Upper lobe of right lung (tissue), 1 donor: ENCODE data around the gene SHANK1. TPM values are rescaled to one million over a fixed set of nuclear protein-coding genes. Genes with fewer than 3 reads are reported as not detected.

Source experiments
- ATAC-seq: fragments of 200-7000 bp; cut with Tn5 transposase; one replicate; pipeline ENCODE4 v1.9.1; 2020; ENCODE audit warnings: mild to moderate bottlenecking, moderate library complexity
- DNase-seq: peaks from one replicate; pipeline ENCODE4 v3.0.0-alpha.2; 2020
- H3K27ac ChIP-seq: fragments of 200-600 bp; one replicate; pipeline ENCODE4 v1.8.0; 2022
- H3K27me3 ChIP-seq: fragments of 200-600 bp; one replicate; pipeline ENCODE4 v1.8.0; 2022; ENCODE audit warnings: mild to moderate bottlenecking
- H3K36me3 ChIP-seq: fragments of 200-600 bp; one replicate; pipeline ENCODE4 v1.8.0; 2022
- H3K4me1 ChIP-seq: fragments of 200-600 bp; one replicate; pipeline ENCODE4 v1.8.0; 2022
- H3K4me3 ChIP-seq: fragments of 200-600 bp; one replicate; pipeline ENCODE4 v1.8.0; 2022; ENCODE audit warnings: mild to moderate bottlenecking
- H3K9me3 ChIP-seq: fragments of 200-600 bp; one replicate; pipeline ENCODE4 v1.8.0; 2022
- intact Hi-C: fragments of 100-400 bp; cut with DNase I; formaldehyde crosslinking; loops from one replicate; pipeline ENCODE4 v1.11.0; 2022
- total RNA-seq: library from RNA; stranded (reverse); fragmentation: NEBNext Ultra II Directional; extraction: Animal tissue kit (Norgen Biotek cat#: 25700); gene quantifications from one replicate; pipeline ENCODE4 v1.2.1, GENCODE V29; 2021
- TF ChIP-seq, protein P1 (sequence below): fragments of 200-600 bp; IDR thresholded peaks from one replicate; pipeline ENCODE4 v1.8.0; 2022; ENCODE audit warnings: antibody characterized with exemption
- donor health status: DM: no; HTN: yes; CAD: no; lungs with severe emphysema.

SHANK1 gene
- total RNA-seq, 1 donor from 2014 or later = 0.35 TPM

DNA sequence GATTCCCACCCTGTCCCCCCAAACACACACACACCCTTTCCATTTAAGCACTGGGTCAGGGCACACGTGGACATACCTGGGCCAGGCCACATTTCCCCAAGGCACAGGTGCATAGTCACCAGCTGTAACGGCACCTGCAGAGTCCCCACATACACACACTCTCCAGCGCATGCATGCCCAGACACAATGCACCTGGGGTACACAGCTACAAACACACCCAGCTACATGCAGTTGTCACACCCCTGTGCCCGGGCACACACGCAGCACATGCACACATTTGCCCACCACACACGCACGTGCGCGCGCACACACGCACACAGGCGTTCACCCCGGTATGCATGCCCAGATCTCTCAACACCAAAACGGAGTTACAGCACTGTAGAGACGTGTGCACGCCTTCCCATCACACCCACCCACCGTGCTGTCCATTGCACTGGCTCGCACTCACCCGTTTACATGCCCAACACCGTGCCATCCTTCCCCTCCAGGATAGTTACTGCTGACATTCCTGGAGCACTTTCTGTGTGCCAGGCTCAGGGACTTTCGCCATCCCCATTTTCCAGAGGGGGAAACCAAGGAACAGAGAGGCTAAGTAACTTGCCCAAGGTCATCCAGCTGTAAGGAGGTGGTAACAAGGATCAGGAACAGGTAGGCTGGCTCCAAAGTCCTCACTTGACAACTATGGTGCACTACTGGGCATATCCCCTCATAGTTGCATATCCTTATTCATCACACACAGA, 749 bp upstream of the SHANK1 start:
- H3K27me3 ChIP-seq = peaks cover 27% of the 10 kb centered on the region
- TF ChIP-seq, protein P1, sequence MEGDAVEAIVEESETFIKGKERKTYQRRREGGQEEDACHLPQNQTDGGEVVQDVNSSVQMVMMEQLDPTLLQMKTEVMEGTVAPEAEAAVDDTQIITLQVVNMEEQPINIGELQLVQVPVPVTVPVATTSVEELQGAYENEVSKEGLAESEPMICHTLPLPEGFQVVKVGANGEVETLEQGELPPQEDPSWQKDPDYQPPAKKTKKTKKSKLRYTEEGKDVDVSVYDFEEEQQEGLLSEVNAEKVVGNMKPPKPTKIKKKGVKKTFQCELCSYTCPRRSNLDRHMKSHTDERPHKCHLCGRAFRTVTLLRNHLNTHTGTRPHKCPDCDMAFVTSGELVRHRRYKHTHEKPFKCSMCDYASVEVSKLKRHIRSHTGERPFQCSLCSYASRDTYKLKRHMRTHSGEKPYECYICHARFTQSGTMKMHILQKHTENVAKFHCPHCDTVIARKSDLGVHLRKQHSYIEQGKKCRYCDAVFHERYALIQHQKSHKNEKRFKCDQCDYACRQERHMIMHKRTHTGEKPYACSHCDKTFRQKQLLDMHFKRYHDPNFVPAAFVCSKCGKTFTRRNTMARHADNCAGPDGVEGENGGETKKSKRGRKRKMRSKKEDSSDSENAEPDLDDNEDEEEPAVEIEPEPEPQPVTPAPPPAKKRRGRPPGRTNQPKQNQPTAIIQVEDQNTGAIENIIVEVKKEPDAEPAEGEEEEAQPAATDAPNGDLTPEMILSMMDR = no peak

DNA sequence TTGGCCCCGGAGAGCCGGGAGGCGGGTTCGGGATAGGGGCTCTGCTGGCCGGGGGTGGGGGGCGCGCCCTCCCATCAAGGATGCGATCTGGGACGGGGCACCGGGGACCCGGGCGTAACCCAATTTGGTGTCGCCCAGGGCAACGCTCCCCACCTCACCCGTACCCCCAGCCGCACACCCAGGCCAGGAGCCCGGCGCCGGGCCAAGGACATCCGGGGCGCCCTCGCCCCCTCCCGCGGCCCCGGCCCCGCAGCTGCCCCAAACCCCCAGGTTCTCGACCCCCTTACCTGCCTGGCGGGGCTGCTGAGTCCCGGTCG, 525 bp downstream of the SHANK1 start:
- peak overlapping the region; percentile 21 for H3K4me3 ChIP-seq
- ATAC-seq = no peak
- H3K27ac ChIP-seq = no peak overlapping the region
- no peak for DNase-seq
- no peaks in the 10 kb centered on the region for H3K36me3 ChIP-seq
- intact Hi-C loops = no loop called here
- no peaks in the 10 kb centered on the region for H3K9me3 ChIP-seq
- TF ChIP-seq, protein P1 = no peak
- peaks cover 27% of the 10 kb centered on the region for H3K27me3 ChIP-seq
- no peaks in the 10 kb centered on the region for H3K4me1 ChIP-seq

More for the DNA sequence above, 749 bp upstream of the SHANK1 start:
- no peaks in the 10 kb centered on the region for H3K36me3 ChIP-seq
- H3K4me1 ChIP-seq = no peaks in the 10 kb centered on the region
- ATAC-seq (no peak), DNase-seq (no peak)
- intact Hi-C loops = no loop called here
- H3K27ac ChIP-seq = no peak overlapping the region
- no peak overlapping the region for H3K4me3 ChIP-seq
- H3K9me3 ChIP-seq = no peaks in the 10 kb centered on the region

DNA sequence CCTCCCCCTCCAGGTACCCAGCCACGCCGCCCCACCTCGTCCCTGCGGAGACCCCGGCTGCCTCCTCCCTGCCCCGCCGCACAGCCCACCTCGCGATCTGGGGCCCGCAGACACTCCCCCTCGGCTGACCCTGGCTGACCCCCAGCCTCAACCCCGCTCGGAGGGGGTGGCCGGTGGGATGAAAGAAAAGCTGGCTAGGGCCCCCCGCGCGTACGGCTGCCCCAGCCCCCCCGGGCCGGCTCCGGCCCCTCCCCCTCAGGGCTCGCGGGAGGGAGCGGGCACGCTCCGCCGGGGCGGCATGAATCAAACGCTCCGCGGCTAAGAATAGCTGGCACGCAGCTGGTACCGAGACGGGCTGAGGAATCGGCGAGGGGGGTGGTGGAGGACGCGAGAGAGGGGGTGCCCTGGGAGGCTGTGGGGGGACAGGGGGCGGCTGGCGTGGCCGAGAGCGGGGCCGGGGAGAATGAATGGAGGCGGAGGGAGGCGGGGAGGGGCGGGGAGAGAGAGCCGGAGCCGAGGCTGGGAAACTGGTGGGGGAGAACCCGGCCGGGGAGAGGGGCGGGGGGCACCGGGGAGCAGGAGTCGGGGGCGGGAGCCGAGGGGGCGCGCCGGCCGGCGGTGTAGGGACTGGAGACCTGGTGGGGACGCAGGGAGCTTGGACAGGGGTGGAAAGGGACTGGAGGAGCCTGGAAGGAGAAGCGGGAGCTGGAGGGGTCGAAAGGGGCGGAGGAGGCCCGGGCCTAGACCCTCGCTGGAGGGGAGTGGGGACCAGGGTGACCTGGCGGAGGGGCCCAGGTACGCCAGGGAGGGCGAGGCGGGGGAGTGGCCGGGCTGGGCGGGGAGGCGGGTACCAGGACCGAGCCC, 1.1 kb downstream of the SHANK1 start:
- no peaks in the 10 kb centered on the region for H3K4me1 ChIP-seq
- H3K27me3 ChIP-seq = peaks cover 27% of the 10 kb centered on the region
- H3K27ac ChIP-seq = no peak overlapping the region
- intact Hi-C loops = no loop called here
- TF ChIP-seq, protein P1 = no peak
- DNase-seq = no peak
- H3K9me3 ChIP-seq = no peaks in the 10 kb centered on the region
- no peak for ATAC-seq
- H3K36me3 ChIP-seq = no peaks in the 10 kb centered on the region
- peak overlapping the region; percentile 21 for H3K4me3 ChIP-seq

DNA sequence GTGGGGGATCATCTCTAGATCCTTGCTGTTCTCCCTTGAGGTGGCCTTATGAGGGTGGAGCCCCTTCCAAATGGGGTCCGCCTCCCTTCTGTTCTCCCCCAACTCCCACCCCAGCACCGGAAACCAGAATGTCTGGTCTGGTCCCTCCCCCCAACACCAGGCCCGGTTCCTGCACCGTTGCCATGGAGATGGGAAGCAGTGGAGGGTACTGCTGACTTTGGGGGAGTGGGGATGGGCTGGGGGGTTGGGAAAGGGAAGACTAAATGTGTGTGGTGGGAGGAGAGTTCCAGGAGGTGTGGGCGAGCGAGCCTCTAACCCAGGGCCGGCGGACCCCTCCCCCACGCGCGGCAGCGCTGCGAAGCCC, 1.7 kb downstream of the SHANK1 start:
- Histone ChIP-seq H3K27me3 (peaks cover 27% of the 10 kb centered on the region), H3K4me3 (no peak overlapping the region), H3K36me3 (no peaks in the 10 kb centered on the region), H3K4me1 (no peaks in the 10 kb centered on the region), H3K27ac (no peak overlapping the region), H3K9me3 (no peaks in the 10 kb centered on the region)
- TF ChIP-seq, protein P1 = no peak
- no peak for DNase-seq
- intact Hi-C loops = no loop called here
- ATAC-seq = no peak

DNA sequence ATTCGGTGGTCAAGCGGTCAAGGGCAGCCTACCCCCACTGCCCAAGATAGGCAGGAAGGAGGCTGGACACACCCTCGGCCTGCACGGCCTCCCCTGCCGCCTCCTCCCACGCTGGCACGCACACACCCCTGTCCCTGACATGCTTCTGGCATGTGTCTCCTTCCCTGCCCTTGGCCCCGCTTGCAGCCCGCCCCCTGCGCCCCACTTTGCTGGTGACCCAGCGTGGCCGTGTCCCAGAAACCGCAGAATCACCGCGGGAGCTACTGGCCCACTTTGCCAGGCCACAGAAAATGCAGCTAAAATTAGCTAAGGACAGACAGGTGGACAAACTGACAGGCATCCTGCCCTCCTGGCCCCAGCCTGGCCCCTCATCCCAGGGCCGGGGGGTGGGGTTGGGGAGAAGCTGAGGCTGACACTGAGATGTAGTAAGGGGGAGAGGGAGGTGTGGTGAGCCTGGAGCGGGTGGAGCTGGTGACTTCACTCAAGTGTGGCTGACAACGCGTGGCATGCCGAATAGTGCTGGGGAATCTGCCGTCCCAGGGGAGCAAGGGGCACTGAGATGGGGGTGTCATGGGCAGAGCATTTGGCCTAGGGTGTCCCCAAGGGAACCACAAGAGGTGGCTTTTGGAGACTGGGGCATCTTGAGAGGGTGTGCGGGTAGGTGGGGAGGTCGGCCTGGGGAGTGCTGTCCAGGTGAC, 2.4 kb downstream of the SHANK1 start:
- Histone ChIP-seq H3K27me3 (peaks cover 31% of the 10 kb centered on the region), H3K36me3 (no peaks in the 10 kb centered on the region), H3K27ac (no peak overlapping the region), H3K4me3 (no peak overlapping the region), H3K9me3 (no peaks in the 10 kb centered on the region), H3K4me1 (no peaks in the 10 kb centered on the region)
- TF ChIP-seq, protein P1 = no peak
- no peak for ATAC-seq
- intact Hi-C loops = no loop called here
- no peak for DNase-seq
